Measurements from ENCODE around the gene CDK14. TPM values are rescaled to one million over a fixed set of nuclear protein-coding genes. Genes with fewer than 3 reads are reported as not detected.

Gene CDK14
- total RNA-seq, 1 donor from 2014 or later, result 23.5 TPM

GRCh38 chr7:91089382-91089963, 493.4 kb downstream of the CDK14 start:
- DNase-seq (ENCODE audit: low spot score), result no peak

GRCh38 chr7:91090684-91091083, 494.6 kb downstream of the CDK14 start:
- DNase-seq (ENCODE audit: low spot score), result no peak

GRCh38 chr7:91091631-91092030, 495.5 kb downstream of the CDK14 start:
- no peak for DNase-seq (ENCODE audit: low spot score)

GRCh38 chr7:91093181-91093580, 497.1 kb downstream of the CDK14 start:
- DNase-seq (ENCODE audit: low spot score), result no peak

GRCh38 chr7:91098566-91098965, 502.4 kb downstream of the CDK14 start:
- DNase-seq (ENCODE audit: low spot score), result no peak

DNA sequence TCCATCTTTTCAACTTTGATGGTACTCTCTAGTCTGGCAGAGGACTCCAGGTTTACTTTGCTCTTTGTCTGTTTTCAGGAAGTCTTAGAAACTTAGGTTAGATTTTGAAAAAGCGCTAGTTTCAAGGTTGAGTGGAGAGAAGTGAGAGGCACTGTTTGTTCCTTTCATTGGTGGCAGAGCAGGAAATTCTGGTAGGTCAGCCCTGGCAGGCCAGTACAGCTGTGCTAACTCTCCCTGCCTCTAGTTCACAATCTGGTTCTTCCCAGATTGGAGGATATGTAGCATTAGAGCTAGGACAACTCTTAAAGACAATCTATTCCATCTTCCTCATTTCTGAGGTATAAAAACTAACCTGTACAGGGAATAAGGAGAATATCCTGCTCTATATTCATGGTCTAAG, 507.2 kb downstream of the CDK14 start:
- DNase-seq (ENCODE audit: low spot score), result peak; percentile 52

DNA sequence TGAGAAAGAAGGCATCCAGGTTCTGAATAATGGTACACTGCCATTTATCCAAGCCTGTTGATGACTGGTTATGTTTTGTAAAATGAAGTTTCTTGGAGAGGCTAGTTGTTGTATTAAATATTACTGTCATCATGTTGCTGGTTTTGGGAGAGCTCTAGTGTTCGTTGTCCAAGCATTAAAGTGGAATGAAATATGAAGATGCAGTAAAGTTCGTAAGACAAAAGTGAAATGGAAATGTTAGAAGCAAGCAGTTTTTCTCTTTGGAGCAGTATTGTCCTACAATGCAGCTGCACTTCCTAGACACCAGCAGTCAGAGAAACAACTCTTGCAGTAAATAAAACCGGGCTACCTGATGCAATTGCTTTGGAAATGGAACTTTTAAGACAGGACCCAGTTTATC, 511.3 kb downstream of the CDK14 start:
- DNase-seq (ENCODE audit: low spot score), result no peak

GRCh38 chr7:91109200-91109599, 513.1 kb downstream of the CDK14 start:
- DNase-seq (ENCODE audit: low spot score), result no peak

- DNase-seq (ENCODE audit: low spot score), result no peak
Observed at GRCh38 chr7:91112902-91113341, 516.8 kb downstream of the CDK14 start.

GRCh38 chr7:91114232-91114631, 518.1 kb downstream of the CDK14 start:
- DNase-seq (ENCODE audit: low spot score), result no peak

GRCh38 chr7:91126762-91127161, 530.6 kb downstream of the CDK14 start:
- no peak for DNase-seq (ENCODE audit: low spot score)

- no peak for DNase-seq (ENCODE audit: low spot score)
Observed at GRCh38 chr7:91127325-91127724, 531.2 kb downstream of the CDK14 start.

GRCh38 chr7:91127959-91128358, 531.8 kb downstream of the CDK14 start:
- DNase-seq (ENCODE audit: low spot score), result no peak

DNA sequence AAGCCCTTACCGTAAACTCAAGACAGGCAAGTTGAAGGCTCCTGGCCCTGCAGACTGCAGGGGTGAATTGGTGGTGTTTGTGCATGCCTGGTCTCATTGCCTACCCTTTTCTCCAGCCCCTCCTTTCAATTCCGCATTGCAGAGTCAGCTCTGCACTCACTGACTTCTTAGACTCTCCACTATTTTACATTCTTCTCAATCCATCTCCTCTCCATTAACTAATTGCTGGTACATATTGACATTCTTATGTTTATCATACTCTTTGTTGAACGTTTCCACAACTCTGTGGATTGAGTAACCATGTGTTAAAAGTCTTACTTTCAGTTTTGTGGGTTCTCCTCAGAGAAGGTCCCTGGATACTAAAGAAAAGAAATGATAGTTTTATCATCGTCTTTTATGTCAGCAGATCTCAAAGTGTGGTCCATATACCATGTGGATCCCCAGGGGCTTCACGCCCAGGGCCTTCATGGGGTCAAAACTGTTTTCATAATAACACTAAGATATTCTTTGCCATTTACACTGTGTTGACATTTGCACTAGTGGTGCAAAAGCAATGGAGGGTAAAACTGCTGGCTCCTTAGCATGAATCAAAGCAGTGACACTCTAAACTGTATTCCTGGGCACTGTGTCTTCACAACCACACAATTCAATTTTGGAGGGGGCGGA, 532.7 kb downstream of the CDK14 start:
- no peak for DNase-seq (ENCODE audit: low spot score)

DNA sequence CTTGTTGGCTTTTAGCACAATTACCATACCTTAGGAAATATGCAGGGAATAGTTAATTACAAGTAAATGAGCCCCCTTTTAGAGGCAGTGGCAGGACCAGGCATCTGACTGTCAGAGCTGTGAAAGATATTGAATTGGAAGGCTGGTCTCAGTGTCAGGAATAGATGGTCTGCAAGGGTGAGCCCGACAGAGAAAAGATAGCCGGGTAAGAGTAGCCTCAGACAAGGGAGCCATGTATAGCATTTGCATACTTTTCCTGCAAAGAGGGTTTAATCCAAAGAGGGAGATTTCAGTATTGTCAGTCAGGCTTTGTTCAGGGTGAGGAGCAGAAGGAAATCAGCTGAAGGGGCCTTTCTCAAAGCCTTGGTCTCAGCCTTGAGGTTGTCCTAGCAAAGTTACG, 539.2 kb downstream of the CDK14 start:
- no peak for DNase-seq (ENCODE audit: low spot score)

- no peak for DNase-seq (ENCODE audit: low spot score)
Observed at GRCh38 chr7:91135703-91136430, 539.7 kb downstream of the CDK14 start.

DNA sequence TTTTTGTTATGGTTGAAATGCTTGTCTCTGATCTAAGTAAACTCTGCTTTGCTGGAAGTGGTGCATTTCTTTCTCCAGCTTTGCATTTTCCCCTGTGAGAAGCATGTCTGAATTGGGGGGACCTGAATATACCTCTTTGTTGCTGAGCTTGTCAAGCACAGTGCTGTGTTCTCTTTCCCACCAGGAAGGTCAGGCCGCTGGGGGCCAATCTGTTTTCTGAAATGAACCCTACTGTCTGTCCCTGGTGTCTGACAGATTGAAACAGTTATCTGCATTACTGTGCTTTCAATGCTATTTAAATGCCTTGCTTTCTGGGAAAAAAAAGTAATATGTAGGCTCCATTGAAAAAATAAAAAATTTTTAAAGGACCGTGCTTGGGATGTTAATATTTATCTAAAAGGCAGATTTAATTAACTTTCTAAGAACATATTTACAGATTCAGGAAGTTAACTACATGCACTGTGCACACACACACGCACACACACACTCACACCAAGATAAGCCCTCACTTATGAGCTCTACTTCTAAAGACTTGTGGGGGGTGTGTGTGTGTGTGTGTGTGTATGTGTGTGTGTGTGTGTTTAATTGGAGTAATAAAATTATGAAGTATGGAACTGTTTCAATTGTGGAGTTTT, 541.1 kb downstream of the CDK14 start:
- DNase-seq (ENCODE audit: low spot score), result no peak

DNA sequence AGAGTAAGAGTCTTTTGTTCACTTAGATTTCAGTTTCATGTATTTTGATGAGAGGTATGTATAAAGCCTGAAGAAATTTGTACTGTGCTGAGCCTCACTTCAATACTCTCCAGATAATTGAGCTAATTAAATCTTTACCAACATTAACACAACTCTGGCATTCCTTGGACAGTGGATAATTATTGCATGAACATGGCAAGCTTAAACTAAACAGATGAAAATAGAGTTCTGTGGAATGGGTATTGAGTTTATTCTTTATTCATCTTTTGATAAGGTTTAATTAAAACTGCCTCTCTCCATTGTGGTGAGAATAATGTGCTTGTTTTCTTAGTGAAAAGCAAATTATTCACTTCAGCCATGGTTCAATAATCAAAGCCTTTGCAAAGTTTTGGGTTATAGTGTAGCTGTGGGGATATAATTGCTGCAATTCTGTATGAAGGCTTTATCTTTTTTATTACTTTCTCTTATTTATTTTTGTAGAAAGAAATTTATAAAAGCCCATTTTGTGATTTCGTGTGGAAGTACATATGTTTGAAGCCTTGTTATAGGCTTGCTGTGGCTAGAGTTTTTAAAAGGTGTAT, 541.8 kb downstream of the CDK14 start:
- no peak for DNase-seq (ENCODE audit: low spot score)

DNA sequence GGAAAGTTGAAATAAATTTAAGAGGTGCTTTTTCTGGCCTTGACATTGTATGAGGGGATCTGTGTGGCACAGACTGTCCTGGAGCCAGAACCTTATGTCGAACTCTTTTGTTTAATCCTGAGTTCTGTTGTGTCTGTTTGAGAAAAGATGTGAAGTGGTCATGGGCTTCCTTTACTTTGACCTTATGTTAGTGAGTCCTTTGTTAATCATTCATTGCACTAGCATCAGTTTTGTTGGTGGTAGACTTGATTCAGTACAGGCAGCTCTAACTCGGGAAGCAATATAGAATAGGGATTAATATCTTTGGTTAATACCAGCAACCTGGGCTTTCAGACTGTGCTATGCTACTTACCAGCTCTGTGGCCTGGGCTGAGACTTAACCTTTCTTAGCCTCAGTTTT, 544.2 kb downstream of the CDK14 start:
- no peak for DNase-seq (ENCODE audit: low spot score)

- DNase-seq (ENCODE audit: low spot score), result no peak
Observed at GRCh38 chr7:91140982-91141381, 544.9 kb downstream of the CDK14 start.

DNA sequence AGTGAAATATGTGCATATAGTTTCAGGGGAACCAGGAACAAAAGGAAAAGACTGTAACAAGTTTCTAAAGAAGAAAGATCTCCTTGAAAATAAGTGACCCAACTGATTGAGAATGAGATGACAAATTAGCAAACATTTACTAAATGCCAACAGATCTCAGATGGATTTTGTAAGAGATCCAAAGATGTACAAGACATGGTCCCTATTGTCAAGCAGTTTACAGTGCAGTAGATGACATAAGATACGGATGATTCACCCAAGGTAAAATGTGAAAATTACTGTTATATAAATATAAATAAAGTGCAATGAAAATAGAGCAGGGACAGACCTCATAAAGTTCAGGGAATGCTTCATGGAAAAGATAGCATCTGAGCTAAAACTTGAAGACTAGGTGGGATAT, 546.6 kb downstream of the CDK14 start:
- DNase-seq (ENCODE audit: low spot score), result no peak

Data from ureter (tissue), 1 donor.